ENCODE measurements around the gene ARFIP1.

The ARFIP1 gene

GRCh38 chr4:152900395-152900794, 120.6 kb downstream of the ARFIP1 start:
- no peak for DNase-seq

- DNase-seq: no peak
Measured at GRCh38 chr4:152901205-152901604, 121.5 kb downstream of the ARFIP1 start.

DNA sequence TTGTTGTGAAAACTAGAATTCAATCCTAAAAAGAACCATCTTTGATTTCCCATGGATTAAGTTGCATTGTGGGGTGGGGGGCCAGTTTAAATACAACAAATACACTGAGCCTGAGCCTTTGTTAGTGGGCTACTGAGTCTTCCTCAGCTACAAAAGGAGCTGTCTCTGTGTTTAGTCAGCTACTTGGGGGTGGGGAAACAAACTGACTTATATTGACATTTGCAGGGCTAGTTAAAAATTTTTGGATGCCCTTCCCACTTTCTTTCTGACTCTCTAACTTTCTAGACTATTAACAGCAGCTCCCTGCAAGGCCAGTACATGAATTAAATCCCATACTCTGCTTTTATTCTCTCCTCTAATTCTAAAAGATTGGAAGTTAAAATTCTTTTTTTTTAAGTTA, 123.9 kb downstream of the ARFIP1 start:
- DNase-seq: no peak

- no peak for DNase-seq
Measured at GRCh38 chr4:152909901-152910300, 130.1 kb downstream of the ARFIP1 start.

- DNase-seq: no peak
Measured at GRCh38 chr4:152910521-152910920, 130.8 kb downstream of the ARFIP1 start.

- DNase-seq: no peak
Measured at GRCh38 chr4:152917543-152918395, 138.0 kb downstream of the ARFIP1 start.

- no peak for DNase-seq
Measured at GRCh38 chr4:152919826-152920225, 140.1 kb downstream of the ARFIP1 start.

DNA sequence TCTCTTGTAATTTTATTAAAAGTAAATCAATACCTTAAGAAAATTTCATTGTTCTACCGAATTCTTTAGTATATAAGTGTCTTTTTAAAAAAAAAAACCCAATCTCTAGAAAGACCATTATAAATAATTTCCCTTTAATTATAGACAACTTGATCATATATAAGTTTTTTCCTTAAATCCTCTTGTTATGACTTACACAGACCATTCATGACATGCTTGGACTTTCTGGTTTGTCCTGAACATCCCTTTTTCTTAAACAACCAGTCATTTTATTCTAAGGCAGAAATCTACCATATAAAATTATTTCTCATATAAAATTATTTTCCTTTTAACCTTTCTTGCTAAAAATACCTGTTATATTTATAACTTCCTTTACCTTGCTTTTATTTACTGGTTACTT, 141.0 kb downstream of the ARFIP1 start:
- DNase-seq: no peak

DNA sequence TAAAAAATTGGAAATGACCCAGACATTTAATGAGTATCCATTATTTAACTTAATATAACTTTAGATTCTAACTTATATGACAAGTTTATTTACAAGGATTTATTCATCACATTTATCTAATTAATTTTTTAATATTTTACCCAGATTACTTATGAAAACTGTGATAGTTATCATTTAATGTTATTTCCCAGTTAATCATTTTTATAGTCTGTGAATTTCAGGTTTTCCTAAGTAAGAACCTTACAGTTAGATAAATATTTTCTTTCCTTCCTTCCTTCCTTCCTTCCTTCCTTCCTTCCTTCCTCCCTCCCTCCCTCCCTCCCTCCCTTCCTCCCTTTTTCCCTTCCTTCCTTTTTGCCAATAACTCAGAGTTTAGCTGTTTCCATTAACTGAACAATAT, 141.5 kb downstream of the ARFIP1 start:
- DNase-seq: no peak

DNA sequence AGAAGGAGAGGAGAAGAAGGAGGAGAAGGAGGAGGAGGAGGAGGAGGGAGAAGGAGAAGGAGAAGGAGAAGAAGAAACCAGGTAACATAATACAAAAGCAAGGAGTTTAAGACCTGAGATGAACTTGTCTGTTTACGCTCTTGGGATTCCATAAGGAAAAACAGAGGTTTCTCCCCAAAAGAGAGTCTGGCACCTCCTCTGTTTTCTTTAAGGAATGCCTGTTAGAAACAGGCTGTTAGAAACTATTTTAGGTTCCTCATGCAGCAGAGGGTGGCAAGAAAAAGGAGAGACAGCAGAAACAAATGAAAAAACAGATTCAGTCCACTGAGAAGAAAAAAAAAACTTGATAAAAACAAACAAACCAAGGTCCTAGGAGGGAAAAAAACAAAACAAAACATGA, 146.1 kb downstream of the ARFIP1 start:
- no peak for DNase-seq

DNA sequence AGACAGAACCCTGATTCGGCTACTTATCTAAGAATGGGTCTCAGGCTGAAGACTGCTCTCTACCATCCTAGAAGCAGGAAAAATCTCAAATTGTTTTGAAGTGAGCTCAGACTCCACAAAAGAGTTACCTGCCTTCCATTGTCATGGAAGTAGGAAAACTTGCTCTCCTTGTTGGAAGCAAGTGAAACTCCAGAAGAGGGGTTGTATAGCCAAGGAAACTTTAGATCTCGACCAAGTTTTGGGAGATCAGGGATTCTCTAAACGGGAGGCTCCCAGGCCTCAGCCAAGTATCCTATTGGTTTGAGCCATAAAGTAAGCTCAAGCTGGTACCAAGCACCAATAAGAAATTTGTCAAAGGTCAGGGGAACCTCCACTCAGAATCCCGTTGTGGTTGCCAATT, 147.2 kb downstream of the ARFIP1 start:
- DNase-seq: no peak

DNA sequence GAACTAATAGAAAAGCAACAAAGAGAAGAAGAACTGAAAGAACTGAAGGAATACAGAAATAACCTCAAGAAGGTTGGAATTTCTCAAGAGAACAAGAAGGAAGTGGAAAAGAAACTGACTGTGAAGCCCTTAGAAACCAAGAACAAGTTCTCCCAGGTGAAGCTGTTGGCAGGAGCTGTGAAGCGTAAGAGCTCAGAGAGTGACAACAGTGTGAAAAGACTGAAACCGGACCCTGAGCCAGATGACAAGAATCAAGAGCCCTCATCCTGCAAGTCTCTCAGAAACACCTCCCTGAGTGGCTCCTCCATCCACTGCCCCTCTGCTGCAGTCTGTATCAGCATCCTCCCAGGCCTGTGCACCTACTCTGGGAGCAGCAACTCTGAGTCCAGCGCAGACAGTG, 148.0 kb downstream of the ARFIP1 start:
- no peak for DNase-seq

DNA sequence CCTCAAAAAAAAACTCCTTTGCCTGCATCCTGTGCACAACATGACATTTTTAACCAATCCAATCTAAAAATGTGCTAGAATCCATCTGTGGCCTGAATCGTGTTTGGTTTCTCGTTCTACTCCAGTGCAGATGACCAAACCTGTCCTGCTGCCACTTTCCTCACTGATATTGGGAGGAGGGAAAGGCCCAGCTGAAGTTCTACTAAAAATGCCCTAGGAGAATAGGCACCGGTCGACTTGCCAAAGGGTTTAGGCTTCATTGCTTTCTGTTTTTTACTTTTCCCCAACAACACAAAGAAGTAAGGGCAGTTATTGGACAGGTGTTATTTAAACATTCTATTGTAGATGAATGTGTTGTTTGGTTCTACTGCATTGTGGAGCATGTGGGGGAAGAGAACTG, 148.5 kb downstream of the ARFIP1 start:
- no peak for DNase-seq

DNA sequence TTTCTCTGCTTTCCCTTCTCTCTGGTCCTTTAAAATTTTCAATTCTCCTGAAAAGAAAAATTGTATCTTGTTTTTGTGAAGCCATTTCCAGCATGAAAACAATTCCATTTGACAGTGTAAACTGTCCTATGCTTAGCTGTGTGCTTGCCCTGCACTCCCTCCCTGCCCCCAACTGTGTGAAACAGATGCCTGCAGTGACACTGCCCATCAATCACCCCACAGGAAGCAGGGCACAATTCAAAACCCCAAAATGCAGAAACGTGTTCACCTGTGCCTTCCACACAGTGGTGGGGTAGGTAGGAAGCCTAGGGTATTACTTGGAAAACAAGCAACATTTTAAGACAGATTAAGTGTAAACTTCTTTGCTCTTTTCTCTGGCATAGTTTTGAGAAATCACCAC, 150.1 kb downstream of the ARFIP1 start:
- no peak for DNase-seq

GRCh38 chr4:152935143-152935542, 155.4 kb downstream of the ARFIP1 start:
- peak in 1 of 2 experiments; percentile 35 for DNase-seq

- peak in 1 of 2 experiments; percentile 35 for DNase-seq
Measured at GRCh38 chr4:152935631-152936445, 156.1 kb downstream of the ARFIP1 start, which contains the start of gene FHDC1. FHDC1 (plus strand) TSS chr4:152936323; CDS start chr4:152943058, 6,735 bp downstream.

DNA sequence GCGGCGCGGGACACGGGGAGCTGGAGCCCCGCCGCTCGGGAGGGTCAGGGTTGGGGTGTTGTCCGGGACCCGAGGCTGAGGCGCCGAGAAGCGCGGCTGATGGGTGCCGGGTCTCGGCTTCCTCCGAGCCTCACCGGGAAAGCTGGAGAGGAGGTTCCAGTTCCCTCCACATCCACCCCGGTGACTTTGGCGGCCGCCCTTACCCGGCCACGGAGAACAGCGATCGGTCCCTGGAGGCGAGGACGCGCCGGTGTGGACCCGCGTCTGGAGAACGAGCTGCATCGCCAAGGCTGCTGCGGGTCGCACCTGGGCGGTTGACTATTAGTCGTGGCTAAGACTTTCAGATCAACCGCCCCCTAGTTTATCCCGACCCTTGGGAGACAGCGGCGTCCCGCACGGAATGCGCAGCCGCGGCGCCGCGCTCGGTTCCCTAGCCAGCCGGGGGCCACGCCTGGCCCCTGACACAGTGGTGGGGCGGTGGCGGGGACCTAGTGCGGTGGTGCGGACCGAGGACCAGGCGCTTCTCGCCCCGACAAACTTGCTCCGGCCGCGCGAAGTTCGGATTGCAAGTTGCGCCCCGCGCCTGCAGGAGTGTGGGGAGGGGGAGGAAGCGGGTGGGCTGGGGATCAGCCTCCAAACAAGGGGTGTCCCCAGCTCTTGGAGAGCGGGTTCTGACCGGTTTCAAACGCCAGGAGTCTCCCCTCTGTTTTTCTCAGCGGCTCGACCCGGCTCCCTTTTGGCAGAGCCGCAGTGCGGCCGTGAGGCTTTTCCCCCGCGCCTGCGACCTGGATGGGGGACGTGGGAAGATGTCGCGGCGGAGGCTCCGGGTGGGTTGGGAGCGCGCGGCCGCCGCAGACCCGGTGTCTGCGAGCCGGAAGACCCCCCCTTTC, 156.9 kb downstream of the ARFIP1 start:
- peak in 1 of 2 experiments; percentile 30 for DNase-seq

- DNase-seq: no peak
Measured at GRCh38 chr4:152937336-152938236, 157.8 kb downstream of the ARFIP1 start.

DNA sequence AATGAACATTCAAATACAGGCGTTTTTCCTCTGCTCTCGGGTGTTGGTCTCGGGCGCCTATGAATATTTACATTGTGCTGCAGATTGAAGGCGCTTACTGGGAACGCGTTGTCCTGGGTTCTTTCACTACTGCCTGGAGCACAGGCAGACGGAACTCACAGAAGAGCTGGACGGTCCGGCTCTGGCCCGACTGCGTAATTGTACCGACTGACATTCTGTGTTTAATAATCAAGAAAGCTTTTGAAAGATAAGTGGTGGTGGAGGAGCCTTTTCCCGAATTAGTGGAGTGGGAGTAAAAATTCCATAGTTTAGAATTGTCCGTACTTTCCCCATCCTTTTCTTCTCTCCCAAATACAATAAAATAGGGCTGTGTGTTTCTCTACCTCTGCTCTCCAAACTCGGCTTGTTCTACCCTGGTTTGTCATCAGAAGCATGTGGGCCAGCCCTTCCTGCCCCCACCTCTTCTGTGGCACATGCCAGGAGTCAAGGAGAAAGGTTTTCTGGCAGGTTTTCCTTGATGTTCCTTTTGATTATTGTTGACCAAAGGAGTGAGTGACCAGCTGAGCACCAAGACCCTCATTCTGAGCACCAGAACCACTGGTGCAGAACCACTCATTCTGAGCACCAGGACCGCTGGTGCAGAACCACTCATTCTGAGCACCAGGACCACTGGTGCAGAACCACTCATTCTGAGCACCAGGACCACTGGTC, 158.6 kb downstream of the ARFIP1 start:
- DNase-seq: no peak

GRCh38 chr4:152939621-152940020, 159.9 kb downstream of the ARFIP1 start:
- DNase-seq: peak in 1 of 2 experiments; percentile 5

DNA sequence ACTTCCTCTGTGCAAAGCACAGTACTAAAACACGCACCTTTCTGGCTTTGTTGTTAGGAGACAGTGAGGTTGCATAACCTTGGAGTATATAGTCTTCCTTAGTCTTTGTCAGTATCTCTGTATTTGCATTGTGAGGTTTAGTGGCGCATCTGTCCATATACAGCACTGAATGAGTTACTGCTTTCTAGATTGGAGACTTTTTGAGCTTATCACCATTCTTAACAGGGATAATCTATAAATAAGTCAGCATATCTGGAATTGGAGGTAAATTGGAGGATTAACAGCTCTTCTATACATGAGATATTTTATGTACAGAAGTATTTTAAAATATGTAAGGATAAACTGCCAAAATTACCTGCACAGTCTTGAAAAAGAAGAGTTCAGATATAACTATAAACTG, 160.7 kb downstream of the ARFIP1 start:
- DNase-seq: no peak
